Iris pigment epithelial cell (primary cell): ENCODE results near the gene COL18A1.

ENCODE experiments used
- DNase-seq: peaks from one replicate; pipeline ENCODE4 v3.0.0-alpha.2; 2011; ENCODE audit warnings: low read depth

COL18A1 gene

DNA sequence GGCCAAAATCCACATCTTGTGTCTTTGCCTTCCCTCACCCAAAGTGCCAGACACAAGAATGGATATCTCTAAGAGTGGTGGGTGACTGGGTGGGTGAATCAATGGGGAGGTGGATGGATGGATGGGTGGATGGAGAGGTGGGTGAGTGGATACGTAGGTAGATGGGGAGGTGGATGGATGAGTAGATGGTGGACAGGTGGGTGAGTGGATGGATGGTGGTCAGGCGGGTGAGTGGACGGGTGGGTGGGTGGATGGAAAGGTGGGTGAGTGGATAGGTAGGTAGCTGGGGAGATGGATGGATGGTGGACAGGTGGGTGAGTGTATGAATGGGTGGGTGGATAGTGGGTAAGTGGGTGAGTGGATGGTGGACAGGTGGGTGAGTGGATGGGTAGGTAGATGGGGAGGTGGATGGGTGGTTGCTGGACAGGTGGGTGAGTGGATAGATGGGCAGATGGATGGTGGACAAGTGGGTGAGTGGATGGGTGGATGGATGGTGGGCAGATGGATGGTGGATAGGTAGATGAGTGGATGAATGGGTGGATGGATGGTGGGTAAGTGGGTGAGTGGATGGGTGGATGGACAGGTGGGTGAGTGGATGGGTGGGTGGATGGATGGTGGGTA is 103.0 kb downstream of the COL18A1 start:
- DNase-seq, result no peak

DNA sequence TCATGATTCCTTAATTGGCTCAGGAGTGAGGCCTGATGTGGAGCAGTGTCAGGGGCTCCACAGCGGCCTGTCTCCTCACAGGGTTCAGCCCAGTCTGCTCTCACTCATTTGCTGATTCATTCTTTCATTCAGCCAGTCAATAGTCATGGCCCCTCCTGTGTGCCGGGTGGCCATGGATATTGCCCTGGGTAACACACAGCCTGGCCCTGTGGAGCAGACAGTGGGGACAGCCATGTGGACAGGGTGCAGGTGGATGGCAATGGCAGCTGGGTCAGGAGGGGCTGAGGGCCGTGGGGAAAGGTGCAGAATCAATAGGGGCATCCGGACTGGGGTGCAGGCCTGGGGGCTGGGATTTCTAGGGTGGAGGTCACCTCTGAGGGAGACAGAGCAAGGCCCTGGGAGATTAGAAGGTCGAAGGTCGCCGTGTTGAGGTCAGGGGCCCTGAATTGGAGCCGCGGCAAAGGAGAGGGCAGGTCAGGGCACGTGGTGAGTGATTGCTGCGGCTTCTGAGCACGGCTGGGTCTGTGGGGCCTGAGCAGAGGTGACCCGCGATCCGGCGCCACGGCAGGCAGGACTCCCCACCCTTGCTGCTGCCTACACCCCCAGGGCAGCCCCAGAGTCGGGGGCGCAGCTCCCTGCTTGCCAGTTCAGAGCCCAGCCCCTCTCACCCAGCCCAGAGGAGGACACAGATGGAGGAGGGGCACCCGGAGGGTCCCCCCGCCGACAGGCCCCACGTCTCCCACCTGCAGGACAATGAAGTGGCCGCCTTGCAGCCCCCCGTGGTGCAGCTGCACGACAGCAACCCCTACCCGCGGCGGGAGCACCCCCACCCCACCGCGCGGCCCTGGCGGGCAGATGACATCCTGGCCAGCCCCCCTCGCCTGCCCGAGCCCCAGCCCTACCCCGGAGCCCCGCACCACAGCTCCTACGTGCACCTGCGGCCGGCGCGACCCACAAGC is 103.9 kb downstream of the COL18A1 start:
- no peak for DNase-seq

DNA sequence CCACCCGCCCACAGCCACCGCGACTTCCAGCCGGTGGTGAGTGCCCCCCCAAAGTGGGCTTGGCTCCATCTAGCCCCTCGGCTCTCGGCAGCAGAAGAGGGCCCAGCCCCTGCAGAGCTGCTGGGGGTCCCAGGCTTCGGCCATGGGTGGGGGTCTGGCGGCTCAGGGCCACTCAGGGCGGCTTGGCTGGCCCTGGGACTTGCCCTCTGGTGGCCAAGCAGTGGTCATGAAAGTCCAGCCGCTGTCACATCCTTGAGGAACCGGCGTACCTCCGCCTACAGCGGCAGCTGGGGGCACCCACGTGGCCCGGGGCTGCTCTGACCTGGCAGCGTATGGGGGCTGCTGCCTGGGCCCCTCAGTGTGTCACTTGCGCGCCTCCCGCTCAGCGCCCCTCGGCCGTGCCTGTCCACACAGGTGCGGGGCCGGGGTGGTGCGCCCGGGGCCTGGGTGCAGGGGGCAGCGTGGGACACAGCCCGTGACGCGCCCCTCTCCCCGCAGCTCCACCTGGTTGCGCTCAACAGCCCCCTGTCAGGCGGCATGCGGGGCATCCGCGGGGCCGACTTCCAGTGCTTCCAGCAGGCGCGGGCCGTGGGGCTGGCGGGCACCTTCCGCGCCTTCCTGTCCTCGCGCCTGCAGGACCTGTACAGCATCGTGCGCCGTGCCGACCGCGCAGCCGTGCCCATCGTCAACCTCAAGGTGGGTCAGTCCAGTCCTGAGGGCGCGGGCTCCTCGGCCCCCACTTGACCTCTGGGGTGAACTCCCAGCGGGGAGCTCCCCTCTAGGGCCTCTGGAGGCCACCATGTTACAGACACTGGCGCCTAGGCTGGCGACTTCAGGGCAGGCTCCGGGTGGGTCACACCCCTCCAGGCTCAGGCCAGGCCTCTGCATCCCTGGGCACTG is 104.9 kb downstream of the COL18A1 start:
- DNase-seq, result no peak

DNA sequence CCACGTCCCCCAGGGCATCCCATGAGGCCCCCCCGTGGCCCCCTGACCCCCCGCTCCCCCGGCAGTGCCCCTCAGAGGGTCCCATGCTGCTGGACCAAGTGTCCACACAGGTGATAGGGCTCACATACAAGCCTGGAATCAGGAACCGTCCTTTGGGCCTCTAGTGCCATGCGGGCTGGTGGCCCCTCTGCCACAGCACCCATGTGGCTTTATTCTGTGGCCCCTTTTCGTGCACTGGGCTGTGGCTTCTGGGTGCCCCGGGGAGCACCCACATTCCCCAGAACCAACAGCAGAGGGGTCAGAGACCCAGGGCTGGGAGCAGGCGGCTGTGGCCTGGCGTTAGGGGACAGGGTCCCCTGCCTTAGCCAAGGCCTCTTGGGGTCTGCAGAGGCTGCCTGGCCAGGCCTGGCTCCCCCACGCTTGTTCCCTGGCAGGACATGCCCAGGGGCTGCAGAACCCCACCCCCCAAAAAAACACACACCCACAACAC is 105.5 kb downstream of the COL18A1 start:
- no peak for DNase-seq

DNA sequence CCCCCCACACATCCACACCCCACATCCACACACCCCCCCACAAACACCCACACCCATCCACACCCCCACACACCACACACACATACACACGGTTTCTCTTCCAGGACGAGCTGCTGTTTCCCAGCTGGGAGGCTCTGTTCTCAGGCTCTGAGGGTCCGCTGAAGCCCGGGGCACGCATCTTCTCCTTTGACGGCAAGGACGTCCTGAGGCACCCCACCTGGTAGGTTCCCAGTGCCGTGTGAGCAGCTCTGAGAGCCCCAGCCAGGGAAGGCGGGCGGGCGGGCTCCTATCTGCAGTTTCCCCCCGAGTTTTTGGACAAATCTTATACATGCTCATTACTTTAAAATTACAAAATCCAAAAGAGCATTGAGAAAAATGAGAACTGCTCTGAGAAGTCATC is 106.0 kb downstream of the COL18A1 start:
- DNase-seq, result no peak

DNA sequence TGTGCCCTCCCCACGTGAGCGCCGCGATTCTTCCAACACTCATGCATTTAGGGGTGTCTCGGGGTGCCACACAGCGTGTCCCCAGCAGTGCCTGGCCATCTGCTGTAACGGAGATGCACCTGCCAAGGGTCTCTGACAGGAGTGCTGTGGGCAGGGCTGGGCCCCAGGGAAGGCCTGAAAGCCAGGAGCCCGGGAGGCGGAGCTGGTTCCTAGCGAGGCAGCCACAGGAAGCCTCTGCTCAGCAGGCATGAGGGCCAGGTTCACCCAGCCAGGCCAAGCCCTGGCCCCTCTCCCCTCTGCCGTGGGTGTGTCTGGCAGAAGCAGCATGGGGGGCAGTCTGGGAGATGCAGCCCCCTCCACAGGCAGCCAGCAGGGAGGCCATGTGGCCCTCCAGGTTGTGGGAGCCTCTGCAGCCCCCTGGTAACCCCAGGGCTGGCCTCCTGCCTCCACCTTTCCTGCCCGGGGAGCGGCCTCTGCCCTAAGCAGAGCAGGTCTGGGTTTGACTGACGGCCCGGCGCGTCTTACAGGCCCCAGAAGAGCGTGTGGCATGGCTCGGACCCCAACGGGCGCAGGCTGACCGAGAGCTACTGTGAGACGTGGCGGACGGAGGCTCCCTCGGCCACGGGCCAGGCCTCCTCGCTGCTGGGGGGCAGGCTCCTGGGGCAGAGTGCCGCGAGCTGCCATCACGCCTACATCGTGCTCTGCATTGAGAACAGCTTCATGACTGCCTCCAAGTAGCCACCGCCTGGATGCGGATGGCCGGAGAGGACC is 106.9 kb downstream of the COL18A1 start:
- no peak for DNase-seq

DNA sequence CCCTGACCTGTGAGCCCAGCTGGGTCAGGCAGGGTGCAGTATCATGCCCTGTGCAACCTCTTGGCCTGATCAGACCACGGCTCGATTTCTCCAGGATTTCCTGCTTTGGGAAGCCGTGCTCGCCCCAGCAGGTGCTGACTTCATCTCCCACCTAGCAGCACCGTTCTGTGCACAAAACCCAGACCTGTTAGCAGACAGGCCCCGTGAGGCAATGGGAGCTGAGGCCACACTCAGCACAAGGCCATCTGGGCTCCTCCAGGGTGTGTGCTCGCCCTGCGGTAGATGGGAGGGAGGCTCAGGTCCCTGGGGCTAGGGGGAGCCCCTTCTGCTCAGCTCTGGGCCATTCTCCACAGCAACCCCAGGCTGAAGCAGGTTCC is 107.6 kb downstream of the COL18A1 start:
- DNase-seq, result no peak

DNA sequence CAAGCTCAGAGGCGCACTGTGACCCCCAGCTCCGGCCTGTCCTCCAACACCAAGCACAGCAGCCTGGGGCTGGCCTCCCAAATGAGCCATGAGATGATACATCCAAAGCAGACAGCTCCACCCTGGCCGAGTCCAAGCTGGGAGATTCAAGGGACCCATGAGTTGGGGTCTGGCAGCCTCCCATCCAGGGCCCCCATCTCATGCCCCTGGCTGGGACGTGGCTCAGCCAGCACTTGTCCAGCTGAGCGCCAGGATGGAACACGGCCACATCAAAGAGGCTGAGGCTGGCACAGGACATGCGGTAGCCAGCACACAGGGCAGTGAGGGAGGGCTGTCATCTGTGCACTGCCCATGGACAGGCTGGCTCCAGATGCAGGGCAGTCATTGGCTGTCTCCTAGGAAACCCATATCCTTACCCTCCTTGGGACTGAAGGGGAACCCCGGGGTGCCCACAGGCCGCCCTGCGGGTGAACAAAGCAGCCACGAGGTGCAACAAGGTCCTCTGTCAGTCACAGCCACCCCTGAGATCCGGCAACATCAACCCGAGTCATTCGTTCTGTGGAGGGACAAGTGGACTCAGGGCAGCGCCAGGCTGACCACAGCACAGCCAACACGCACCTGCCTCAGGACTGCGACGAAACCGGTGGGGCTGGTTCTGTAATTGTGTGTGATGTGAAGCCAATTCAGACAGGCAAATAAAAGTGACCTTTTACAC is 108.2 kb downstream of the COL18A1 start:
- DNase-seq, result no peak

DNA sequence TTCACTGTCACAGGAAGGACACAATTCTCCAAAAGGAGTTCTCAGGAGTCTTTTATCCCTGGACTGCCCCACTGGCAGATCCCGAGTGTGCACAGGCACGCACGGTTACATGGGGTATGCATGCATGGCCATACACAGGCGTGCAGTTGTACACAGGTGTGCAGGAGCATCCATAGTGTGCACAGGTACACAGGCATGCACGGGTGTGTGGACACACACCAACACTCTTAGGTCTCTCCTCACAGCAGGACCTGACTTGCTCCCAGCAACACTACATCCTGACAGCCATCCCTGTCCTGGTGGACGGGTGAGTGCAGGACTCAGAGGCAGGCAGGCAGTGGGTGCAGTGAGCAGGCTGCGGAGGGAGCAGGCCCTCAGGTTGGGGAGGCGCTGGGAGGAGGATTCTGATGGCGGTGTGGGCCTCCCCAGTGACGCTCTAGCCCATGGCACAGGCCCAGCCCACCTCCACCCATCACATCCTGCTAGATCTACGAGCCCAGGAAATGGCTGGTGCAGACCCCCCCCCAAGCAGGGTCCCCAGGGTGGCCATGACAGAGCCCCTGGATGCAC is 108.9 kb downstream of the COL18A1 start:
- DNase-seq, result no peak

DNA sequence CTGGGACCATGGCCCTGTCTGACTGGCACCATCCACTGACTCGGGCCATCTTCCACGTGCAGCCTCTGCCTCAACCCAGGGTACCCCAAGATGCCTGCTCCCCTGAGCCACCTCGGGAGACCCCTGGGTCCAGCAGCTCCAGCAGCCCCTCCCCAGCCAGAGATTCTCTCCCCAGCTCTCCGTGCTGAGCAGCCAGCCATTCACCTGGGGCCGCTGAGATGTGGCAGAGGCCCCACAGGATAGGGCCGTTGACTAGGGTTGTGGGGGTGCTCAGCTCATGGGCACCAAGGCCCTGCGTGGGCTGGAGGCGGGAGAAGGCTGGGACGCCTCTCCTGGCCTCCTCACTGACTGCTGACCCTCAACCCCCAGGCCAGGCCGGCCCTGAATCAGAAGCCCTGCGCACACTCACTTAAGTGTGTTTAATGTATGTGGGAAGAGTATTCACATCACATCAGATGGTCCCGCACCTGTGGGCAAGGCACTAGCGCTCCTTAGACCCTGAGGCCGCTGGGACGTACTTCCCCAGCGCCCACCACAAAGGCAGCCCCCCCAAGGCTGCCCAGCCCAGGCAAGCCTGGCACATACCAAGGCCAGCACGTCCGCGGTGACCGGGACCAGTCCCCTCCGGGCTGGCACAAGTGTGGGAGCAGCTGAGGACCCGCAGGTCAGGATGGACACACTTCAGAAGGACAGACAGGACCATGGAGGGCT is 109.5 kb downstream of the COL18A1 start:
- DNase-seq, result no peak

DNA sequence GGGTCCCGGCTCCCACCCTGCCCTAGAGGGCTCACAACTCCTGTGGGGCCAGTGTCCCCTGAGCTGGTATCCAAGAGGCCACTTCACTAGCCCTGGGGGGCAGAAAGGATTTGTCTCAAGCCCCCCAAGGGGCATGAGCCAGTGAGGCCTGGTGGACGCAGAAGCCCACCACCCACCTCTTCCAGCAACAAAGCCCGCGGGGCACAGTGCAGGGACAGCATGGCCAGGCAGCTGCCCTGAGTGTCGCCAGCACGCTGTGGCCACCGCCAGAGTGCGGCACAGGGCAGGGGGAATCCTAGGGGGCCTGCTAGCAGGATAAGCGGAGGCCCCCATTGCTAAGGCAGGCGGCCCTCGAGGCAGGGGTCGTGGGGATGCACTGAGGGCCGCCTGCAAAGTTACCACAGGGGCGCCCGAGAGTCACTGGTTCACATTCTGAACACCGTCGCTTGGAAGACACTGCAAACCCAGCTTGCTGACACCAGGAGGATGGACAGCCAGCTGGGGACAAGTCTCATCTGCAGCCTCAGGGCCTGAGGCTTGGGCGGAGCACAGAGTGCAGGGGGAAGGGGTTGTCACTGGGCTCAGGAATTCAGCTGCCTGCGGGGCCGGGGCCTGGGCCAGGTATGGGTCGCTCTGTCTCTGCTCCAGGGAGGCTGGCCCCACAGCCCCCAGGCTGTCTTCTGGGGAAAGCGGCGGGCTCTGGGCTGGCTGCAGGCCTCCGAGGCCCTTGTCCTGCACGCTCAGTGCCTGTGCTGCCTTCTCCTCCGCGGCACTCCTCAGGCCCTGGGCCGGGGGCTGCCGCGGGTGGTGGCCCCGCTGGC is 110.5 kb downstream of the COL18A1 start:
- DNase-seq, result no peak

DNA sequence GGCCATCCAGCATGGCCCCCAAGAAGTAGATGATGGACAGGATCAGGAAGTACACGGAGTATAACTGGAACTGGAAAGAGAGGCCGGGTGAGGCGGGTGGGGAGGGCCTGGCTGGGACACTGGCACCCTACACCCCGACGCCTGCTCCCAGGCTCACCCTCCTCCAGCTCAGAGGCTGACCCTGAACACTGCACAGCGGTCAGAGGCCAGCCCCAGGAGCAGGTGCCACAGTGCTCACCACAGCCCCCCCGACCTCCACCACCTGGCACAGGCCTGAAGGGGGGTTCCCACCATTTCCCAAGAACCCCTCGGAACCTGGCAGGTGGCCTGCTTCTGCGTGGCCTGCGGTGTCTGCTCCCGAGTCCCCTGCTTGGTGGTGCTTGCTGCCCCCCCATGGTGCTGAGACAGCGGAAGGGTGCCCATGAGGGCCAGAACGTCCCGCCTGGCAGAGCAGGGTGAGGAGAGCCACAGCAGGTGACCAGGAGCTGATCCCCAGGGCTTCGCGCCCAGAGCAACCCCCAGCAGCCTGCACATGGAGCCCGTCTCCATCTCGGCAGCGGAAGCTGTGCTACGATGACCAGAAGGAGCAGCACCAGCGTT is 111.2 kb downstream of the COL18A1 start:
- DNase-seq, result no peak

DNA sequence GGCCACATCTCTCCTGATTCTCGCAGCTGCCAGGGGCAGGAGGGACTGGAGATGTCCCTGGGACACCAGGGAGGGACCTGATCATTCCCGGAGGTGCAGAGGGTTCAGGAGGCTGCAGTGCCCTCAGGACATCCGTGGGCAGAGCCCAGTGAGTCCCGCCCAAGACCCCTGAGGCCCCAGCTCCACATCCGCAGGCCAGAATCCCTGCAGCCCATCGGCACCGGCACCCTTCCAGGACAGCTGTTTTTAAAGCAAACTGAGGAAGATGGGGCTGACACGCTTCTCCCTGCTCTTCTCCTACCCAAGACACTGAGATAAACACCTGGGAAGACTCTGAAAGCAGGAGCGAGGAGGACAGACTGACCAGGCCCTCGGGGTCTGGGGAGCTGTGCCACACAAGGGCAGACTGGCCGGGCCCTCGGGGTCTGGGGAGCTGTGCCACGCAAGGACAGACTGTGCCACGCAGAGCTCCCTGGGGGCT is 111.7 kb downstream of the COL18A1 start:
- DNase-seq, result no peak

DNA sequence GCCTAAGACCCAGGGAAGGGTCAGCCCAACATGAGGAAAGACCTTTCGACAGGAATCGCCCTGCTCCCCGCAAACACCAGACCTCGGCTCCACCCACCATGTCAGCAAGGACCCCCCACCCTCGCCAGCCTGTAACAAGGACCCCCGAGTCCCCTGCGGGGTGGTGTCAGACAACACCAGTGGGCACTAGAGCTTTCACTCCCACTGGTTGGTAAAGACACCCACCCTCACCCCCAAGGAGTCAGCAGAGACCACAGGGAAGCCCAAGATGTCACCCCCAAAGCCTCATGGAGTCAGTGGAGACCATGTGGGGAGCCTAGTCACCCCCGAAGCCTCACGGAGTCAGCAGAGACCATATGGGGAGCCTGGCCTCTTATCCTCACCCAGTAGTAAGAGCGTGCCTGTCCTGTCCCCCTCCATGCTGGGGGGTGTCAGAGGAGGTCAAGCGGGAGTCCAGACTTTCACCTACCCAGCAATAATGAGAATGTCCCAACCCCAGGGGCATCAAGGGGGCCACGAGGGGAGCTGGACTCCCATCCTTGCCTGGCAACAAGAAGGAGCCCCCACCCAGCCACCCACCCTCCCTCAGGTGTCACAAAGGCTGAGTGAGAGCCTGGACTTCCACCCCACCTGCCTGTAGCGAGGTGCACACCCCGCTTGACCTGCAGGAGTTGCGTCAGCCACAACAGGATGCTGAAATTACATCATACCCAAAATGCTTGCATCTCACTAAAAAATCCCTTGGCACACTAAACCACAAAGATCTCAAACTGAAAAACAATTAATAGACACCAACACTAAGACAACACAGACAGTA is 112.5 kb downstream of the COL18A1 start:
- DNase-seq, result peak; percentile 72

DNA sequence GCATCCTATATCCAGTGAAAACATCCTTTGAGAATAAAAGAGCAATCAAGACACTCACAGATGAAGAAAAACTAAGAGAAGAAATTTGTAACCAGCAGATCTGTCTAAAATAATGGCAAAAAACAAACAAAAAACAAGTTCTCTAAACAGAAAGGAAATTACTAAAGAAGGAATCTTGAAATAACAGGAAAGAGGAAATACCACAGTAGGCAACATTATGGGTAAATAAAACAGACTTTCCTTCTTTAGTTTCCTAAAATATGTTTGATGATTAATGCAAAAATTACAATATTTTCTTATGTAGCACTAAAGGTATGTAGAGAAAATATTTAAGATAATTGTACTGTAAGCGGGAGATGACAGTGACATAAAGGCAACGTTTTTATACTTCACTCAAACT is 113.8 kb downstream of the COL18A1 start:
- DNase-seq, result no peak

DNA sequence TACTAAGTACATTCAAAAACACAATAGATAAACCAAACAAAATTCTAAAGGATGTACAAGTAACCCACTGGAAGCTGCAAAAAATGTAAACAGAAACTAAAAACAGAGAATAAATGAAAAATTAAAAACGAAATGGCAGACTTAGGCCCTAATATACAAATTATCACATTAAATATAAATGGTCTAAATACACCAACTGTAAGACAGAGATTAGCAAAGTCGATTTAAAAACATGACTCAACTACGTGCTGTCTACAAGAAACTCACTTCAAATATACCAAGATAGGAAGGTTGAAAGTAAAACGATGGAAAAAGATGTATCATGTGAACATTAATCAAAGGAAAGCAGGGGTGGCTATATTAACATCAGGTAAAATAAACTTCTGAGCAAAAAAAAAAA is 114.2 kb downstream of the COL18A1 start:
- DNase-seq, result no peak

DNA sequence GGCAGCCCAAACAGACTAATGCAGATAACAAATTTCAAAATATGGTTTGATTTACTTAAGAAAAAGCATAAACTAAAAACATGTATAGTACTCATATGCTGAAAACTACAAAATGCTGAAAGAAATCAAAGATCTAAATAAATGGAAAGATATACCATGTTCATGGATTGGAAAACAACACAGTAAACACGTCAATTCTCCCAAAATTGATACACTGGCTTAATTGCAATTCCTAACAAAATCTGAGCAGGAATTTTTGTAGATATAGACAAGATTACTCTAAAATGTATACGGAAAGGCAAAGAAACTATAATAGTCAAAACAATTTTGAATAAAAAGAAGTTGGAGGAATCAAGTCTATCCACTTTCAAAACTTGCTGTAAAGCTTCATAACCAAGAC is 116.3 kb downstream of the COL18A1 start:
- no peak for DNase-seq

DNA sequence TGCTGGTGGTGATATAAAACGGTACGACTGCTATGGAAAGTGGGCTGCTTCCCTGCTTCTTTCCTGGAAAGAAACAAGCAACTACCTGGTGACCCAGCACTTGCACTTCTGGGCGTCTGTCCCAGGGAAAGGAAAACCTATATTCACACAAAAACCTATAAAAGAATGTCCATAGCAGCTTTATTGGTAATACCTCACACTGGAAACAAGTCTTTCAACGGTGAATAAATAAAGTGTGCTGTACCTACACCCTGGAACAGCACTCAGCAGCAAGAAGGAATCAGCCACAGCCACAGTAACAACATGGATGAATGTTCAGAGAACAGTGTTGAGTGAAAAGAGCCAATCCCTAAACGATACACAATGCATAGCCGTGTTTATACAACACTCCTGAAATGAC is 117.4 kb downstream of the COL18A1 start:
- no peak for DNase-seq
